Measurements from ENCODE around the gene LACTBL1. TPM values are rescaled to one million over a fixed set of nuclear protein-coding genes. Genes with fewer than 3 reads are reported as not detected.

LACTBL1 gene
- total RNA-seq, 1 donor from 2014 or later, result not detected

DNA sequence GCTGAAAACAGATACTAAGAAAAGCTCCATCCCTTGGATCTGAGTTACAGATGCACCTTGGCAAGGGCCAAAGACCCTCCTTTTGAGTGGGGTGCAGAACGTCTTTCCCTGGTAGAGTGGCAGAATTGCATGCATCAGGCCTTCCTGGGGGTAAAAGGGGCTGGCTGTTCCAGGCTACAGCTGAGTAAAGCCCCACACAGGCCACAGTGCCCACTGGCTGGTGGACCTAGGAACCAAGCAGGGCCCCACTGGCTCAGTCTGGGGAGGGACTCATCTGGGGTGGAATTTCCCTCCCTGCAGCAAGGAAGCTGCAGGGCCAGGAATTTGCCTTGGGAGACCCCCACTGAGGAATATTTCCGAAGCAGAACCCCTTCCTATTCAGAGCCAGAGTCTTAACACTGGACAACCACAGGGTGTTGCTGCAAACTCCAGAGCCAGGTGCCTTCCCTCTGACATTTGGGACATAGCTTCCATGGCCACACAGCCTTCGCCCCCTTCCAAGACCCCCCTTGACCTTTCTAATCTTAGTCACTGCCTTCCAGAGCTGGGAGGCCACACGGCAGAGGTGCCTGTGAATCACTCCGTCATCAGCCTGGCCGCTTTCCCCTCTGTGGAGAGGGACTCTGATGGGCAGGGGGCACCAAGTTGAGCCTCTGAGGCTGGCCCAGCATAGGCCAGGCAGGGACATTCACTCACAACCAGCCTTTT, 52.5 kb downstream of the LACTBL1 start:
- peaks cover 20% of the 10 kb centered on the region for H3K4me1 ChIP-seq
- no peaks in the 10 kb centered on the region for H3K27me3 ChIP-seq (ENCODE audit: low read depth)
- TF ChIP-seq, protein P1, sequence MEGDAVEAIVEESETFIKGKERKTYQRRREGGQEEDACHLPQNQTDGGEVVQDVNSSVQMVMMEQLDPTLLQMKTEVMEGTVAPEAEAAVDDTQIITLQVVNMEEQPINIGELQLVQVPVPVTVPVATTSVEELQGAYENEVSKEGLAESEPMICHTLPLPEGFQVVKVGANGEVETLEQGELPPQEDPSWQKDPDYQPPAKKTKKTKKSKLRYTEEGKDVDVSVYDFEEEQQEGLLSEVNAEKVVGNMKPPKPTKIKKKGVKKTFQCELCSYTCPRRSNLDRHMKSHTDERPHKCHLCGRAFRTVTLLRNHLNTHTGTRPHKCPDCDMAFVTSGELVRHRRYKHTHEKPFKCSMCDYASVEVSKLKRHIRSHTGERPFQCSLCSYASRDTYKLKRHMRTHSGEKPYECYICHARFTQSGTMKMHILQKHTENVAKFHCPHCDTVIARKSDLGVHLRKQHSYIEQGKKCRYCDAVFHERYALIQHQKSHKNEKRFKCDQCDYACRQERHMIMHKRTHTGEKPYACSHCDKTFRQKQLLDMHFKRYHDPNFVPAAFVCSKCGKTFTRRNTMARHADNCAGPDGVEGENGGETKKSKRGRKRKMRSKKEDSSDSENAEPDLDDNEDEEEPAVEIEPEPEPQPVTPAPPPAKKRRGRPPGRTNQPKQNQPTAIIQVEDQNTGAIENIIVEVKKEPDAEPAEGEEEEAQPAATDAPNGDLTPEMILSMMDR (IDR thresholded peaks at IDR 0.05; ENCODE audit: borderline replicate concordance), result no peak
- H3K9me3 ChIP-seq (replicated peaks), result peaks cover 7% of the 10 kb centered on the region
- no peak for DNase-seq
- H3K36me3 ChIP-seq, result no peaks in the 10 kb centered on the region
- H3K4me3 ChIP-seq, result no peak overlapping the region
- peak overlapping the region; percentile 91 for H3K27ac ChIP-seq (replicated peaks)
- intact Hi-C loops (cut with micrococcal nuclease), result no loop called here

DNA sequence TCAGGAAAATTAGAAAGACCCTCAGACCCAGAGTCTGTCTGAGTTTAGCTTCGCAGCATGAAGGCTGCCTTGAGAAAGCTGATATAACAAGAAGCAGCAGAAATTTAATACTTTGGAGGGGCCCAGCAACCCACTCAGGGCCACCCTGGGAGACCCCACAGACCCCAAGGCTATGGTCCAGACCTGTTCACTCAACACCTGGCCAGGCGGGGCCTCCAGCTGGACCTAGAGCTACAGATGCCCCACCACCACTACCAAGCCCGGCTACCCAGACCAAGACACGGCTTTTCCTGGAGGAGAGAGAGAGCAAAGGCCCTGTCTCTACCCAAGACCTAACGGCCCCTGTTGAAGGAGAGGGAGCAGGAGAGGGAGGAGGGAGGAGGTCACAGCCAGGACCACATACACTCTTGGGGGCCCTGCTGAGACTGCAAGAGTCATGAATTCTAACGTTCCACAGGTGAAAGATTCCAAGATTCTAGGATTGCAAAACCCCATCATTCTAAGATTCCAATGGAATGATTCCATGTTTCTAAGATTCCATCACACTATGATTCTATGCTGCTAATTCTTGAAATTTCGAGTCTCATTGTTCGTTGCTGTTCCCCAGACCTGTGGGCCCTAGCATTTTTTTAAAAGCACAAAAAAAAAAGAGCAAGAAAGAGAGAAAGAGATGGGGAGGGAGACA, 53.2 kb downstream of the LACTBL1 start:
- H3K27me3 ChIP-seq (ENCODE audit: low read depth), result no peaks in the 10 kb centered on the region
- TF ChIP-seq, protein P1 (IDR thresholded peaks at IDR 0.05; ENCODE audit: borderline replicate concordance), result no peak
- H3K36me3 ChIP-seq, result no peaks in the 10 kb centered on the region
- no peak for DNase-seq
- intact Hi-C loops (cut with micrococcal nuclease), result no loop called here
- H3K4me3 ChIP-seq, result no peak overlapping the region
- H3K4me1 ChIP-seq, result peaks cover 20% of the 10 kb centered on the region
- no peak overlapping the region for H3K27ac ChIP-seq (replicated peaks)
- H3K9me3 ChIP-seq (replicated peaks), result peaks cover 7% of the 10 kb centered on the region

DNA sequence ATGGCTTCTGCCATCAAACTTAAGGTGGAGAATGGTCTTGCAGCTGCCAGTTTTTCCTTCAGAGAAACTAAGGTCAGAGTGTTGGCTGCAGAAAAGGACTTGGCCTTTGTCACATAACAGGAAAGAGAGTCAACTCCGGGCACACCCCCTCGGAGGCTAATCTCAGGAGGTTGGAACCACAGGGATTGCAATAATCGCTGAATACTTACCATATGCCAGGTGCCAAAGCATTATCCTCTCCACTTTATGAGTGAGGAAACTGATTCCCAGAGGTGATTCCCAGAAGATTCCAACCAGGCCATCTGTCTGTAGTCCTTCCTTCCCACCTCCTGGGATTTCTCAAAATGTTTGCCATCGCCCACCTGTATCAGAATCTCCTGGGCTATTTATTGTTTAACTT, 54.0 kb downstream of the LACTBL1 start:
- intact Hi-C loops (cut with micrococcal nuclease), result no loop called here

DNA sequence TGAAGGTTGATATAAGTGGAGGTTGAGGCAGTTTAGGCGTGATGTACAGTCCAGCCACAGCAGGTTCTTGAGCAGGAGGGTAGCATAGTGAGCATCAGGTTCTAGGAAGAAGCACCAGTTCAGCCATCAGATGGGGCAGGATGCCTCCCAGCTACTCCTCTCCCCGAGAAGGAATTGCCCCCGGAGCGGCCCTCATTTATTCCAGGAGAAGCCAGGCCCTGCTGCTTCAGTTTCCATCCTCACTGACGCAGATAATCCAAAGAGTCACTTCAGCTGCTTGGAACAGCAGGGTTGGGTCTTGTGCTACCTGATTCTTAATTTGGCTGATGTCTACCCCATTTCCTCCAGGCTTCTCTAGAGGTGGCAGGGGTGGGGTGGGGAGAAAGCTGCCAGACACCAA, 54.7 kb downstream of the LACTBL1 start:
- TF ChIP-seq, protein P1 (IDR thresholded peaks at IDR 0.05; ENCODE audit: borderline replicate concordance), result no peak
- intact Hi-C loops (cut with micrococcal nuclease), result no loop called here

More for the DNA sequence above, 54.0 kb downstream of the LACTBL1 start:
- Histone ChIP-seq H3K4me1 (peaks cover 20% of the 10 kb centered on the region), H3K36me3 (no peaks in the 10 kb centered on the region), H3K27ac (replicated peaks) (no peak overlapping the region), H3K9me3 (replicated peaks) (peaks cover 7% of the 10 kb centered on the region), H3K4me3 (no peak overlapping the region), H3K27me3 (ENCODE audit: low read depth) (no peaks in the 10 kb centered on the region)
- TF ChIP-seq, protein P1 (IDR thresholded peaks at IDR 0.05; ENCODE audit: borderline replicate concordance), result no peak
- no peak for DNase-seq

DNA sequence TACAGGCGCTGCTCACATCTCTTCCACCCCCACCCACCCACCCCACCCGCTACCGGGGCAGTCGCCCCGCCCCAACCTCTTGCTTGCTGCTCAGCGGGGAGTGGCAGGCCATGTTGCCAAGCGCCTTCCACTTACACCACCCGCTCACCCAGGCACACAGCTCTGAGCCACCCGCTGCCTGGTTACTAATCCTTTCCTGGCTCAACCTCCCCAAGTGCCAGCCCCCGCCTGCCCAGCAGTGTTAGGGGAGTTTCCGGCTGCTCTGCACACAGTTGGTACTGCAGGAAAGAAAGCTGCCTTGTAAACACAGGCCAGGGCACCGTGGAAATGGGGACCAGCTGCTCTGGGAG, 56.2 kb downstream of the LACTBL1 start:
- Histone ChIP-seq H3K36me3 (no peaks in the 10 kb centered on the region), H3K4me3 (no peak overlapping the region), H3K27ac (replicated peaks) (no peak overlapping the region), H3K27me3 (ENCODE audit: low read depth) (no peaks in the 10 kb centered on the region), H3K4me1 (peaks cover 8% of the 10 kb centered on the region), H3K9me3 (replicated peaks) (no peaks in the 10 kb centered on the region)
- intact Hi-C loops (cut with micrococcal nuclease), result no loop called here
- DNase-seq, result no peak
- TF ChIP-seq, protein P1 (IDR thresholded peaks at IDR 0.05; ENCODE audit: borderline replicate concordance), result no peak

More for the DNA sequence above, 54.7 kb downstream of the LACTBL1 start:
- DNase-seq, result no peak
- no peaks in the 10 kb centered on the region for H3K27me3 ChIP-seq (ENCODE audit: low read depth)
- no peaks in the 10 kb centered on the region for H3K36me3 ChIP-seq
- peaks cover 20% of the 10 kb centered on the region for H3K4me1 ChIP-seq
- H3K9me3 ChIP-seq (replicated peaks), result peaks cover 1% of the 10 kb centered on the region
- no peak overlapping the region for H3K27ac ChIP-seq (replicated peaks)
- no peak overlapping the region for H3K4me3 ChIP-seq
